ENCODE results near the gene PYGO2.

DNA sequence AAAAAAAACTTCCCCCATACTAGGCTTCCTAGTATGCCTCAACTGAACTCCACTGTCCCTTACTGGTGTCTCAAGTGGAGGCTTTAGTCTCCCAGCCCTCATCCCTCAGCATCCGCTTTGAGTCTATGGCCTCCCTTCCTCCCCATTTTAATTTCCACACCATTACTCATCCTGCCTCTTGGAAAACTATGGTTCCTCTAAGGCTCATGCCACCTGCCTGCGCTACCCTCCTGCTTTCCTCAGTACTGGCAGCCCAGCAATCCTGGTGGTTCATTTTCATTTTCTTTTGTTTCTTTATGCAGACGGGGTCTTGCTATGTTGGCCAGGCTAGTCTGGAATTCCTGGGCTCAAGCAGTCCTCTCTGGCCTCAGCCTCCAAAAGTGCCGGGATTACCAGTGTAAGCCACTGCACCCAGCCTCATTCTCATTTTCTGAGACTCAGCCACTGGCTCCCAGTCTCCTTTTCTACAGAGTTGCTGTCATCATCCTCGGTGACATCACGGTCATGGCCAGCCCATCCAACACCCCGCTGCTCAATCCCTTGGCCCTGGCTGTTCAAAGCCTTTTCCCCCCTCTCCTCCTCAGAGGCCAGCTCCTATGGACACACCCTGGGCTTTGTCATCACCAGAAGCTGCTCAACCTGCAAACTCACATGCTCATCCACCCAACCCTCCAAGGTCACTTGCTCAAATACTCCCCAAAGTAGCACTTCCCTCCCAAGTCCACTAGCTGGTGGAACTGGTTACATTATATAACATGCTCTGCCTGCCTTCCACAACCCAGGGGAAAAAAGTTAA lies 22.8 kb downstream of the PYGO2 start:
- TF ChIP-seq ZC3H10 (CRISPR knock-in tag; IDR thresholded peaks at IDR 0.05), result no peak
- no peak for TF ChIP-seq ESRRG (CRISPR knock-in tag; IDR thresholded peaks at IDR 0.05)
- no peak for TF ChIP-seq ZNF565 (CRISPR knock-in tag; conservative IDR thresholded peaks at IDR 0.05; ENCODE audit: low read depth)

Data from SK-N-SH treated with all-trans-retinoic acid at 6 μM for 48 hours (cell line).